ENCODE measurements around the gene KIRREL2.
"Not testable (repeated sequence)": the region's sequence is repeated elsewhere in the genome, so short reads cannot be mapped to it uniquely, and the experiment has no call there.

DNA sequence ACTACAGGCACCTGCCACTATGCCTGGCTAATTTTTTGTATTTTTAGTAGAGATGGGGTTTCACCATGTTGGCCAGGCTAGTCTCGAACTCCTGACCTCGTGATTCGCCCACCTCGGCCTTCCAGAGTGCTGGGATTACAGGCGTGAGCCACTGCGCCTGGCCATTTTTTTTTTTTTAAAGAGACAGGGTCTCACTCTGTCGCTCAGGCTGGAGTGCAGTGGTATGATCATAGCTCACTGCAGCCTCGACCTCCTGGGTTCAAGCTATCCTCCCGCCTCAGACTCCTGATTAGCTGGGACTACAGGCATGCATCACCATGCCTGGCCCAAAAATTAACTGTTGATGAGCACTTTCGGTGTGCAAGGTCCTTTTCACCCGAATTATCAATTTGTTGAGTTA lies 20.6 kb upstream of the KIRREL2 start:
- TF ChIP-seq, protein P1, sequence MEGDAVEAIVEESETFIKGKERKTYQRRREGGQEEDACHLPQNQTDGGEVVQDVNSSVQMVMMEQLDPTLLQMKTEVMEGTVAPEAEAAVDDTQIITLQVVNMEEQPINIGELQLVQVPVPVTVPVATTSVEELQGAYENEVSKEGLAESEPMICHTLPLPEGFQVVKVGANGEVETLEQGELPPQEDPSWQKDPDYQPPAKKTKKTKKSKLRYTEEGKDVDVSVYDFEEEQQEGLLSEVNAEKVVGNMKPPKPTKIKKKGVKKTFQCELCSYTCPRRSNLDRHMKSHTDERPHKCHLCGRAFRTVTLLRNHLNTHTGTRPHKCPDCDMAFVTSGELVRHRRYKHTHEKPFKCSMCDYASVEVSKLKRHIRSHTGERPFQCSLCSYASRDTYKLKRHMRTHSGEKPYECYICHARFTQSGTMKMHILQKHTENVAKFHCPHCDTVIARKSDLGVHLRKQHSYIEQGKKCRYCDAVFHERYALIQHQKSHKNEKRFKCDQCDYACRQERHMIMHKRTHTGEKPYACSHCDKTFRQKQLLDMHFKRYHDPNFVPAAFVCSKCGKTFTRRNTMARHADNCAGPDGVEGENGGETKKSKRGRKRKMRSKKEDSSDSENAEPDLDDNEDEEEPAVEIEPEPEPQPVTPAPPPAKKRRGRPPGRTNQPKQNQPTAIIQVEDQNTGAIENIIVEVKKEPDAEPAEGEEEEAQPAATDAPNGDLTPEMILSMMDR (IDR thresholded peaks at IDR 0.05) = not testable (repeated sequence)
- not testable (repeated sequence) for TF ChIP-seq EP300, POLR2AphosphoS5 (IDR thresholded peaks at IDR 0.05)

All from suprapubic skin (tissue), 4 donors.